ENCODE measurements around the gene TOMM7.

TOMM7 gene

DNA sequence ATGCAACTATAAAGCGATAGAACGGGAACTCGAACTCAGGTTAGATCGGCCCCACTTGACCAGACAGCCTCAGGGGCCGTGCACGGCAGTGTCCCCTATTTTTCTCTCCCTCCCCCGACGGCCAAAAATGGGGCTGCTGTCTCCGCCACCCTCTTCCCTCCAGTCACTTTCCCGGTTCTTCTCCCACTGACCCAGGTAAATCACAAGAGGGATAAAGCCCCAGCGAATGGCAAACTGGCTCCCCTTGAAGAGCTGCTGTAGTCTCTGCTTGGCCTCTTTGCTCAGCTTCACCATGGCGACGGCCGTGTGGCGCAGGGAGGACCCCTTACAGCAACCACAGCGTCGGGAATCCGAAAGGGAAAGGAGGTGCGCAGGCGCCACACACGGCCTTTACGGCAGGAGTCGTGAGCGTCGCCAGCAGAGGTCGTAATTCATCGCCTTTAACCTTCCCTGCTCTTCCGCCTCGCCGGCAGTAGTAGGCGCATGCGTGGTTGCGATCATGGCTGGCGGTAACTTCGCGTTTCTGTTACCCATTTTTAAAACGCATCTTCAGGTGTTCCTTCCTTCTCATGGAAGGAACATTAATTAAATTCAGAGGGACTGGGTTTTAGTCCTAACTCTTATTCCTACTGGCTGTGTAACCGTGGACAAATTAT is at the start of gene TOMM7:
Gene TOMM7, minus strand, starts transcription at position 364 of the 656 bp plus-strand sequence. Its CDS starts 70 bp downstream, at position 294.
- Histone ChIP-seq H3K36me3 (ENCODE audit: control insufficient read depth, insufficient read depth, low read length) (no peaks in the 10 kb centered on the region), H3K27me3 (replicated peaks; ENCODE audit: control insufficient read depth, insufficient read depth, low read length) (no peaks in the 10 kb centered on the region), H3K4me3 (replicated peaks; ENCODE audit: low read depth, low read length) (peak within 1 kb of the TSS; percentile 81)
- DNase-seq (ENCODE audit: extremely low read depth, insufficient read length), result peak; percentile 92
- TF ChIP-seq CTCF (IDR thresholded peaks at IDR 0.05; ENCODE audit: insufficient read depth, low read length, poor library complexity, severe bottlenecking), result peak; percentile 26

GRCh38 chr7:22872096-22872807 is 49.6 kb upstream of the TOMM7 start:
- peak overlapping the region; percentile 0; the same call in 1 of the 2 replicates for H3K4me3 ChIP-seq (replicated peaks; ENCODE audit: low read depth, low read length)
- H3K27me3 ChIP-seq (replicated peaks; ENCODE audit: control insufficient read depth, insufficient read depth, low read length), result no peaks in the 10 kb centered on the region
- no peak for TF ChIP-seq CTCF (IDR thresholded peaks at IDR 0.05; ENCODE audit: insufficient read depth, low read length, poor library complexity, severe bottlenecking)
- H3K36me3 ChIP-seq (ENCODE audit: control insufficient read depth, insufficient read depth, low read length), result no peaks in the 10 kb centered on the region
- peak; percentile 40 for DNase-seq (ENCODE audit: extremely low read depth, insufficient read length)

DNA sequence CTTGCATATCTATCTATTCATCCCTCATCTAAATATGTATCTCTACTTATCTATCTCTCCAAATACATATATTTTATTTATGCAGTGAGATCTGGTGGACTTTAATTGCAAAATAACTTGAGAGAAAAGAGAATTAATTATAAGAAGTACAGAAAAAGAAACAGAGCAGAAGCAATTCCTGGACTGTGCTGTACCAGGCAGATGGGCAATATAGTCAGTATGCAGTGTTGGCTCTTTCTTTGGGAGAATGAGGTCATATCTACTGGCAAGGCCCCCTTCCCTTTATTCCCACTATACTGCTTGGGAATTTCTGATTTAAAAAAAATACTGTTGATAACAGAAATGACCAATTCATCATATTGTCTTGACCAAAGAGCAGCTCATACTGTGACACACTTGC is 49.0 kb upstream of the TOMM7 start:
- TF ChIP-seq CTCF (IDR thresholded peaks at IDR 0.05; ENCODE audit: insufficient read depth, low read length, poor library complexity, severe bottlenecking), result no peak
- Histone ChIP-seq H3K4me3 (replicated peaks; ENCODE audit: low read depth, low read length) (no peak overlapping the region), H3K36me3 (ENCODE audit: control insufficient read depth, insufficient read depth, low read length) (no peaks in the 10 kb centered on the region), H3K27me3 (replicated peaks; ENCODE audit: control insufficient read depth, insufficient read depth, low read length) (no peaks in the 10 kb centered on the region)
- DNase-seq (ENCODE audit: extremely low read depth, insufficient read length), result no peak

GRCh38 chr7:22868509-22868908 is 45.9 kb upstream of the TOMM7 start:
- H3K4me3 ChIP-seq (replicated peaks; ENCODE audit: low read depth, low read length), result no peak overlapping the region
- H3K27me3 ChIP-seq (replicated peaks; ENCODE audit: control insufficient read depth, insufficient read depth, low read length), result no peaks in the 10 kb centered on the region
- peaks cover under 1% of the 10 kb centered on the region; the same call in 1 of the 2 replicates for H3K36me3 ChIP-seq (ENCODE audit: control insufficient read depth, insufficient read depth, low read length)
- no peak for TF ChIP-seq CTCF (IDR thresholded peaks at IDR 0.05; ENCODE audit: insufficient read depth, low read length, poor library complexity, severe bottlenecking)
- no peak for DNase-seq (ENCODE audit: extremely low read depth, insufficient read length)

DNA sequence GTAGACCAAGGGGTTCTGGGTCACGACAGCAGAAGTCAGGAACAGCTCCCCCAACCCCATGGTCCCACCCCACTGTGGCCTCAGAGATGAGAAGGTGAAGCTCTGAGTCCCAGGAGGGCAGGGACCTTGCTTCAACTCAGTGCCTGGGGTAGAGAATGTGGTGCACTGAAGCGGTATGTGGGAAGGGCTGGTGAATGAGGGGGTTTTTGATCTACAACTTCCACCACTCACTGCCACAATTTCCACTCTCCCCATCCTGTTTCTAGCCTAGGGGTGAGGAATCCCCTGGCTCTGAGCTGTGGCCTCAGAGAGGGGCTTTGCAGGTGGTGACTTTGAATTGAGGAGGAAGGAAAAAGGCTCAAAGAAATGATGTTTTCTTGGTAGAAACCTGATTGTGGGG is 44.9 kb upstream of the TOMM7 start:
- no peaks in the 10 kb centered on the region for H3K27me3 ChIP-seq (replicated peaks; ENCODE audit: control insufficient read depth, insufficient read depth, low read length)
- peaks cover 1% of the 10 kb centered on the region; the same call in 1 of the 2 replicates for H3K36me3 ChIP-seq (ENCODE audit: control insufficient read depth, insufficient read depth, low read length)
- H3K4me3 ChIP-seq (replicated peaks; ENCODE audit: low read depth, low read length), result no peak overlapping the region
- DNase-seq (ENCODE audit: extremely low read depth, insufficient read length), result no peak
- no peak for TF ChIP-seq CTCF (IDR thresholded peaks at IDR 0.05; ENCODE audit: insufficient read depth, low read length, poor library complexity, severe bottlenecking)

All from GM06990 (cell line).